HepG2 (cell line): ENCODE data around the gene TPO. TPM values are rescaled to one million over a fixed set of nuclear protein-coding genes. Genes with fewer than 3 reads are reported as not detected.

Experiments
- ATAC-seq: fragments of 200-7000 bp; cut with Tn5 transposase; 3 replicates; pipeline ENCODE4 v1.9.1; 2020; ENCODE audit warnings: mild to moderate bottlenecking, moderate library complexity
- BruUV-seq: library from RNA; stranded (reverse); fragments of 400-500 nt; replicated peaks from 2 replicates; lab custom pipeline; 2021; lab: Mats Ljungman, UMichigan
- CTCF ChIA-PET: fragments of 300-600 bp; formaldehyde crosslinking; extraction: SDS; loops from one replicate; lab custom pipeline; 2021; ENCODE audit warnings: low total read pairs, inconsistent platforms, low intra/inter-chr PET ratio; lab: Yijun Ruan, JAX
- POLR2A ChIA-PET: fragments of 350-600 bp; sonication (Branson Sonifier 250); formaldehyde crosslinking; loops from one replicate; lab custom pipeline; 2020; ENCODE audit warnings: antibody characterized with exemption, inconsistent platforms; lab: Yijun Ruan, JAX
- DNase-seq: peaks from one replicate; pipeline ENCODE4 v3.0.0-alpha.2; 2015; ENCODE audit warnings: low spot score
- FAIRE-seq: peaks from 3 replicates; lab custom pipeline; 2011; peaks lifted over from hg19 to GRCh38; lab: Jason Lieb, UNC
- H2AFZ ChIP-seq: one replicate; pipeline ENCODE4 v1.6.1; 2011; ENCODE audit warnings: low read length, inconsistent platforms
- H3K27ac ChIP-seq: fragments of 300-600 bp; 3 replicates; pipeline ENCODE4 v1.8.0; 2011; ENCODE audit warnings: mixed run types, mild to moderate bottlenecking, mixed read lengths, low read length, inconsistent platforms; ENCODE audit not compliant: insufficient read depth; ENCODE audit errors: extremely low read length
- H3K27me3 ChIP-seq, 2 experiments: fragments of 200-600 bp in 1 of 2; 2 replicates in 1 of 2; 3 replicates in 1 of 2; pipeline versions ENCODE4 v1.6.0 to v1.8.0; 2011; ENCODE audit warnings: low read length in 2 of 2, mild to moderate bottlenecking in 2 of 2, moderate library complexity in 2 of 2, inconsistent platforms in 1 of 2; ENCODE audit not compliant: insufficient read depth in 2 of 2, control insufficient read depth in 1 of 2
- H3K36me3 ChIP-seq, 2 experiments: fragments of 200-600 bp in 1 of 2; replicated peaks in 1 of 2; 2 replicates in 1 of 2; 3 replicates in 1 of 2; pipeline versions ENCODE4 v1.5.1 to v1.8.0; 2011; ENCODE audit warnings: low read length in 2 of 2, inconsistent platforms in 1 of 2; ENCODE audit not compliant: insufficient read depth in 2 of 2, control insufficient read depth in 1 of 2
- H3K4me1 ChIP-seq: 2 replicates; pipeline ENCODE4 v1.5.1; 2012; ENCODE audit warnings: low read length, inconsistent platforms; ENCODE audit not compliant: insufficient read depth
- H3K4me2 ChIP-seq: 2 replicates; pipeline ENCODE4 v1.6.0; 2011; ENCODE audit warnings: low read depth, low read length, inconsistent platforms
- H3K4me3 ChIP-seq, 3 experiments: fragments of 200-600 bp in 1 of 3; sonication (generic), shearing (Covaris generic) in 1 of 3; replicated peaks in 1 of 3; 2 replicates each; pipeline ENCODE4 v1.5.1; 2011 to 2016; ENCODE audit warnings: low read length in 3 of 3, inconsistent platforms in 2 of 3, low read depth in 2 of 3, mild to moderate bottlenecking in 2 of 3, control low read depth in 1 of 3, mixed read lengths in 1 of 3; ENCODE audit not compliant: insufficient read depth in 1 of 3
- H3K79me2 ChIP-seq: one replicate; pipeline ENCODE4 v1.6.1; 2011; ENCODE audit warnings: low read length, inconsistent platforms; ENCODE audit not compliant: insufficient read depth
- H3K9ac ChIP-seq: 2 replicates; pipeline ENCODE4 v1.6.0; 2011; ENCODE audit warnings: mild to moderate bottlenecking, low read depth, low read length, inconsistent platforms; ENCODE audit not compliant: insufficient read depth
- H3K9me3 ChIP-seq: 2 replicates; pipeline ENCODE4 v1.5.1; 2012; ENCODE audit warnings: mild to moderate bottlenecking, low read length
- H4K20me1 ChIP-seq: 2 replicates; pipeline ENCODE4 v1.6.0; 2011; ENCODE audit warnings: inconsistent platforms, mild to moderate bottlenecking, low read length, moderate library complexity; ENCODE audit not compliant: insufficient read depth
- HDAC1 ChIP-seq: sonication (generic); formaldehyde crosslinking; IDR thresholded peaks from 2 replicates; pipeline ENCODE4 v1.5.1; 2020; ENCODE audit warnings: mild to moderate bottlenecking, missing genetic modification reagents
- KAT7 ChIP-seq: IDR thresholded peaks from 2 replicates; pipeline ENCODE4 v1.6.1; 2018; ENCODE audit warnings: borderline replicate concordance, missing compliant biosample characterization
- ZHX2 ChIP-seq, 2 experiments: sonication (generic) in 1 of 2; formaldehyde crosslinking in 1 of 2; IDR thresholded peaks; 2 replicates each; pipeline versions ENCODE4 v1.6.1 to v1.9.0; 2014 to 2022; ENCODE audit warnings: antibody characterized with exemption in 1 of 2, borderline replicate concordance in 1 of 2, inconsistent platforms in 1 of 2, low read depth in 1 of 2, missing genetic modification reagents in 1 of 2
- ZNF496 ChIP-seq: sonication (generic); formaldehyde crosslinking; IDR thresholded peaks from 2 replicates; pipeline ENCODE4 v1.8.1; 2023; ENCODE audit warnings: mild to moderate bottlenecking, moderate library complexity, missing genetic modification reagents; ENCODE audit not compliant: insufficient replicate concordance
- WGBS: methylation state at CpG from one replicate; pipeline ENCODE4 v1.1.6; 2017; ENCODE audit warnings: low lambda C conversion rate; 5-methylcytosine and 5-hydroxymethylcytosine counted together
- in situ Hi-C: cut with HindIII; loops from 2 replicates; pipeline ENCODE4 v1.10.0; 2017; ENCODE audit warnings: low pct_unique_long_range_greater_than_20kb; ENCODE audit not compliant: extremely low pct_ligation_motif_present
- intact Hi-C: fragments of 100-400 bp; cut with micrococcal nuclease; formaldehyde crosslinking; loops from one replicate; pipeline ENCODE4 v1.10.0; 2022; ENCODE audit not compliant: unreplicated experiment
- polyA plus RNA-seq, 8 experiments: library from polyadenylated mRNA; depleted of rRNA in 3 of 8; stranded (reverse) in 7 of 8; unstranded in 1 of 8; fragments of >200 nt; fragmentation: Illumina TruSeq in 4 of 8; extraction: Trizol in 4 of 8; gene quantifications; 2 replicates each; pipeline versions ENCODE4 v1.2.1 to v1.2.3, GENCODE V29; 2011 to 2016; ENCODE audit warnings: low read depth in 4 of 8, missing spikeins in 1 of 8, mixed read lengths in 1 of 8; ENCODE audit not compliant: insufficient read depth in 1 of 8
- total RNA-seq, 5 experiments: library from RNA; depleted of rRNA; stranded (reverse); fragments of >200 nt; fragmentation: Illumina TruSeq; extraction: Trizol; gene quantifications; 2 replicates each; pipeline ENCODE4 v1.2.3, GENCODE V29; 2016; ENCODE audit warnings: low read depth in 1 of 5
- TF ChIP-seq, protein P1 (sequence below): sonication (generic); formaldehyde crosslinking; IDR thresholded peaks from 2 replicates; pipeline ENCODE4 v1.4.0; 2020; ENCODE audit warnings: missing genetic modification reagents, borderline replicate concordance

The TPO gene
- total and polyA plus RNA-seq, 2 of the 13 experiments (the other 11 are each of a cell fraction or from before 2014, with no cell fraction given) = not detected

- TF ChIP-seq, protein P1, sequence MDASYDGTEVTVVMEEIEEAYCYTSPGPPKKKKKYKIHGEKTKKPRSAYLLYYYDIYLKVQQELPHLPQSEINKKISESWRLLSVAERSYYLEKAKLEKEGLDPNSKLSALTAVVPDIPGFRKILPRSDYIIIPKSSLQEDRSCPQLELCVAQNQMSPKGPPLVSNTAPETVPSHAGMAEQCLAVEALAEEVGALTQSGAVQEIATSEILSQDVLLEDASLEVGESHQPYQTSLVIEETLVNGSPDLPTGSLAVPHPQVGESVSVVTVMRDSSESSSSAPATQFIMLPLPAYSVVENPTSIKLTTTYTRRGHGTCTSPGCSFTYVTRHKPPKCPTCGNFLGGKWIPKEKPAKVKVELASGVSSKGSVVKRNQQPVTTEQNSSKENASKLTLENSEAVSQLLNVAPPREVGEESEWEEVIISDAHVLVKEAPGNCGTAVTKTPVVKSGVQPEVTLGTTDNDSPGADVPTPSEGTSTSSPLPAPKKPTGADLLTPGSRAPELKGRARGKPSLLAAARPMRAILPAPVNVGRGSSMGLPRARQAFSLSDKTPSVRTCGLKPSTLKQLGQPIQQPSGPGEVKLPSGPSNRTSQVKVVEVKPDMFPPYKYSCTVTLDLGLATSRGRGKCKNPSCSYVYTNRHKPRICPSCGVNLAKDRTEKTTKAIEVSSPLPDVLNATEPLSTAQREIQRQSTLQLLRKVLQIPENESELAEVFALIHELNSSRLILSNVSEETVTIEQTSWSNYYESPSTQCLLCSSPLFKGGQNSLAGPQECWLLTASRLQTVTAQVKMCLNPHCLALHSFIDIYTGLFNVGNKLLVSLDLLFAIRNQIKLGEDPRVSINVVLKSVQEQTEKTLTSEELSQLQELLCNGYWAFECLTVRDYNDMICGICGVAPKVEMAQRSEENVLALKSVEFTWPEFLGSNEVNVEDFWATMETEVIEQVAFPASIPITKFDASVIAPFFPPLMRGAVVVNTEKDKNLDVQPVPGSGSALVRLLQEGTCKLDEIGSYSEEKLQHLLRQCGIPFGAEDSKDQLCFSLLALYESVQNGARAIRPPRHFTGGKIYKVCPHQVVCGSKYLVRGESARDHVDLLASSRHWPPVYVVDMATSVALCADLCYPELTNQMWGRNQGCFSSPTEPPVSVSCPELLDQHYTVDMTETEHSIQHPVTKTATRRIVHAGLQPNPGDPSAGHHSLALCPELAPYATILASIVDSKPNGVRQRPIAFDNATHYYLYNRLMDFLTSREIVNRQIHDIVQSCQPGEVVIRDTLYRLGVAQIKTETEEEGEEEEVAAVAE = no peak
- no peak for TF ChIP-seq HDAC1 (CRISPR knock-in tag)
Measured at GRCh38 chr2:1400943-1401735, 12.1 kb upstream of the TPO start (continued).

DNA sequence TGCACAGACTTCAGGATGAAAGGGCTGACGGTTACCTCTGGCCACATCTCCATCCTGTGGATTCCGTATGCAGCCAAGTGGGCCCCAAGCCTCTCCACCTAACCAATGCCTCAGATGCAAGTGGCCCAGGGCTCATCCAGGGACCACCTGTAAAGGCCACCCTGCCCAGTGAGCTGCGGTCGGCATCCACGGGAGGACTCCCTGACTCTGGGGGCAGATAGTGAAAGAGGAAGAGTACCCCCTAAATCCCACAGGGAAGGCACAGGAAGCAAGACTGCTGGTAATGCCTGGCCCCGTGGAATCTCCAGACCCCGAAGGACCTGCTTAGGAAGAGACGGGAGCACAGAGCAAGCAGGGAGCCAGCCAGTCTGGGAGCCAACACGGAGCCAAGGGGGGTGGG is 11.2 kb upstream of the TPO start:
- no peak overlapping the region for H3K4me3 ChIP-seq
- in situ Hi-C loops = no loop called here
- 36% methylated on average over 7 of the region's 9 CpGs for WGBS
- no peaks in the 10 kb centered on the region for H3K36me3 ChIP-seq
- H3K79me2 ChIP-seq = no peaks in the 10 kb centered on the region
- no peak overlapping the region for H3K4me2 ChIP-seq
- DNase-seq = no peak
- H2AFZ ChIP-seq = no peak overlapping the region
- no peaks in the 10 kb centered on the region for H3K4me1 ChIP-seq
- ATAC-seq = no peak
- no peak for FAIRE-seq
- ChIA-PET POLR2A (no interaction called here), CTCF (no interaction called here)
- H3K27me3 ChIP-seq = peaks cover 3 to 13% of the 10 kb centered on the region in 2 experiments; a peak in 2 of 5 replicates
- H3K27ac ChIP-seq = no peak overlapping the region
- H3K9ac ChIP-seq = no peak overlapping the region
- no peaks in the 10 kb centered on the region for H3K9me3 ChIP-seq
- no TSS peak for BruUV-seq
- intact Hi-C loops = no loop called here
- no peaks in the 10 kb centered on the region for H4K20me1 ChIP-seq
- TF ChIP-seq ZHX2 (IDR thresholded peaks at IDR 0.05; ENCODE audit: low read depth) = no peak
- TF ChIP-seq ZHX2 (CRISPR knock-in tag; IDR thresholded peaks at IDR 0.05; ENCODE audit: borderline replicate concordance) = no peak
- TF ChIP-seq KAT7 = no peak
- no peak for TF ChIP-seq ZNF496 (CRISPR knock-in tag)
